NCI-H82 (cell line): Measurements from ENCODE around the gene PADI4.
A peak's percentile ranks its signal among the peaks of the same experiment; 100 is the strongest.

Source experiments
- DNase-seq: peaks from one replicate; lab custom pipeline; 2025; lab: John Stamatoyannopoulos, UW

The PADI4 gene

GRCh38 chr1:17350928-17351446, 43.0 kb downstream of the PADI4 start:
- no peak for DNase-seq

- DNase-seq: no peak
Measured at GRCh38 chr1:17351598-17352324, 43.8 kb downstream of the PADI4 start.

- DNase-seq: no peak
Measured at GRCh38 chr1:17352419-17352909, 44.5 kb downstream of the PADI4 start.

- no peak for DNase-seq
Measured at GRCh38 chr1:17355898-17356297, 47.9 kb downstream of the PADI4 start.

GRCh38 chr1:17356387-17357026, 48.5 kb downstream of the PADI4 start:
- DNase-seq: no peak

- no peak for DNase-seq
Measured at GRCh38 chr1:17358557-17358956, 50.6 kb downstream of the PADI4 start.

GRCh38 chr1:17359031-17359430, 51.0 kb downstream of the PADI4 start:
- DNase-seq: peak; percentile 23

- DNase-seq: no peak
Measured at GRCh38 chr1:17359808-17360207, 51.8 kb downstream of the PADI4 start.

GRCh38 chr1:17360272-17360956, 52.4 kb downstream of the PADI4 start:
- DNase-seq: no peak

- DNase-seq: no peak
Measured at GRCh38 chr1:17361687-17362086, 53.7 kb downstream of the PADI4 start.

GRCh38 chr1:17363351-17363750, 55.4 kb downstream of the PADI4 start:
- DNase-seq: no peak

- DNase-seq: no peak
Measured at GRCh38 chr1:17363771-17364170, 55.8 kb downstream of the PADI4 start.

- DNase-seq: no peak
Measured at GRCh38 chr1:17365293-17365692, 57.3 kb downstream of the PADI4 start.

GRCh38 chr1:17369466-17369865, 61.5 kb downstream of the PADI4 start:
- DNase-seq: no peak

GRCh38 chr1:17370618-17371017, 62.6 kb downstream of the PADI4 start:
- peak; percentile 37 for DNase-seq

GRCh38 chr1:17371896-17372295, 63.9 kb downstream of the PADI4 start, which contains the start of gene PADI6:
PADI6 (plus strand) TSS chr1:17372196; CDS start chr1:17372246, 50 bp downstream.
- DNase-seq: no peak

GRCh38 chr1:17372955-17373354, 65.0 kb downstream of the PADI4 start:
- no peak for DNase-seq

GRCh38 chr1:17375651-17376050, 67.7 kb downstream of the PADI4 start:
- DNase-seq: no peak

GRCh38 chr1:17377325-17377953, 69.4 kb downstream of the PADI4 start:
- no peak for DNase-seq

GRCh38 chr1:17381161-17381560, 73.2 kb downstream of the PADI4 start:
- DNase-seq: no peak

- no peak for DNase-seq
Measured at GRCh38 chr1:17392199-17392740, 84.3 kb downstream of the PADI4 start.

GRCh38 chr1:17393230-17393629, 85.2 kb downstream of the PADI4 start:
- DNase-seq: no peak
